ENCODE results near the gene GBA2.

DNA sequence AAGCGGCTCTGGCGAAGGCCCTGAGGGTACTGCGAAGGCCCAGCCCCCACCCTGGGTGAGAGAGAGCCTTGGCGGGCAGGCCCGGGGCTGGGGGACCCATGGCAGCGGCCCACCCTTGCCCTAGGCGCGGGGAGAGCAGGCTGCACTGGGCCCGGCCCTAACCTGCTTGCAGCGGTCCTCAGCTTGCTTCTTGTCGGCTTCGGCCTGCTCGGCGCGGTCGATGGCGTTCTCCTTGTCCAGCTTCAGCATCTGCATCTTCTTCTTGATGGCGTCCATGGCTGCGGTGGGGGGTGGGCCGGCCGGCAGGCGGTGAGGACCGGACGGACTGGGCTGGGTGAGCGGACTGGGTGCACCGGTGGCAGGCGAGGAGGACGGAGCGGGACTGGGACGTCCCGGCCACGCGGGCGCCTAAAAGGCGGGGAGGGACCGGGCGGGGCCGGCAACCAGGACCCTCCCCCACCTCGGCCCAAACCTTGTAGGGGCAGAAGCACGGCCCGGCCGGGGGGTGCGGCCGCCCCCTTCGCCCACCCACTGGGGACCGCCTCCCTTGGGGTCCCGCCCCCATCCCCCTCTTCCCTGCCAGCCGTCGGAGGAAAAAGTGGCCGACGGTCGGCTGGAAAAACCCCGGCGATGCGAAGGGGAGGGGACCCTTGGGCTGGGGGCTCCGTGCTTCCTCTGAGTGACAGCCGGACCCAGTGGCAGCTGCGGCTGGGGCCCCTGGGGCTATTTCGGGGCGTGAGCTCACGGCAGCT, 59.3 kb downstream of the GBA2 start, which contains the start of gene TPM2:
- TF ChIP-seq, protein P1, sequence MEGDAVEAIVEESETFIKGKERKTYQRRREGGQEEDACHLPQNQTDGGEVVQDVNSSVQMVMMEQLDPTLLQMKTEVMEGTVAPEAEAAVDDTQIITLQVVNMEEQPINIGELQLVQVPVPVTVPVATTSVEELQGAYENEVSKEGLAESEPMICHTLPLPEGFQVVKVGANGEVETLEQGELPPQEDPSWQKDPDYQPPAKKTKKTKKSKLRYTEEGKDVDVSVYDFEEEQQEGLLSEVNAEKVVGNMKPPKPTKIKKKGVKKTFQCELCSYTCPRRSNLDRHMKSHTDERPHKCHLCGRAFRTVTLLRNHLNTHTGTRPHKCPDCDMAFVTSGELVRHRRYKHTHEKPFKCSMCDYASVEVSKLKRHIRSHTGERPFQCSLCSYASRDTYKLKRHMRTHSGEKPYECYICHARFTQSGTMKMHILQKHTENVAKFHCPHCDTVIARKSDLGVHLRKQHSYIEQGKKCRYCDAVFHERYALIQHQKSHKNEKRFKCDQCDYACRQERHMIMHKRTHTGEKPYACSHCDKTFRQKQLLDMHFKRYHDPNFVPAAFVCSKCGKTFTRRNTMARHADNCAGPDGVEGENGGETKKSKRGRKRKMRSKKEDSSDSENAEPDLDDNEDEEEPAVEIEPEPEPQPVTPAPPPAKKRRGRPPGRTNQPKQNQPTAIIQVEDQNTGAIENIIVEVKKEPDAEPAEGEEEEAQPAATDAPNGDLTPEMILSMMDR (IDR thresholded peaks at IDR 0.05; ENCODE audit: low read depth, low read length): no peak
- no peak for TF ChIP-seq POLR2A (IDR thresholded peaks at IDR 0.05; ENCODE audit: extremely low read depth, insufficient read length)

All from NB4 (cell line).